Endothelial cell of umbilical vein (primary cell): Measurements from ENCODE around the gene CCNDBP1. TPM values are rescaled to one million over a fixed set of nuclear protein-coding genes. Genes with fewer than 3 reads are reported as not detected.

Source experiments
- BruUV-seq: library from RNA; stranded (reverse); fragments of 400-500 nt; replicated peaks from 2 replicates; lab custom pipeline; 2021; lab: Mats Ljungman, UMichigan
- CTCF ChIA-PET: fragments of 300-600, 350-600 bp; sonication (Branson Sonifier 250); formaldehyde crosslinking; loops from one replicate; lab custom pipeline; 2021; ENCODE audit warnings: antibody characterized with exemption, inconsistent platforms; lab: Charles Lee
- POLR2A ChIA-PET: fragments of 300-600, 350-600 bp; sonication (Branson Sonifier 250); formaldehyde crosslinking; loops from one replicate; lab custom pipeline; 2021; ENCODE audit warnings: antibody characterized with exemption, inconsistent platforms; lab: Charles Lee
- DNase-seq: peaks from one replicate; pipeline ENCODE4 v3.0.0-alpha.2; 2011; ENCODE audit warnings: low read depth, low spot score
- FAIRE-seq: peaks from 2 replicates; lab custom pipeline; 2011; peaks lifted over from hg19 to GRCh38; lab: Jason Lieb, UNC
- H2AFZ ChIP-seq: 2 replicates; pipeline ENCODE4 v1.6.0; 2012; ENCODE audit warnings: low read depth, low read length, control low read depth, inconsistent platforms
- H3K27ac ChIP-seq: 2 replicates; pipeline ENCODE4 v1.5.1; 2011; ENCODE audit warnings: low read depth, mild to moderate bottlenecking, control low read depth, low read length, moderate library complexity; ENCODE audit not compliant: insufficient read depth
- H3K27me3 ChIP-seq, 2 experiments: 2 replicates each; pipeline versions ENCODE4 v1.6.0 to v1.6.1; 2011; ENCODE audit warnings: low read length in 2 of 2, mixed read lengths in 1 of 2; ENCODE audit not compliant: control insufficient read depth in 2 of 2, insufficient read depth in 2 of 2
- H3K36me3 ChIP-seq, 2 experiments: 2 replicates in 1 of 2; 3 replicates in 1 of 2; pipeline ENCODE4 v1.5.1; 2011; ENCODE audit warnings: low read length in 2 of 2, mild to moderate bottlenecking in 1 of 2, moderate library complexity in 1 of 2; ENCODE audit not compliant: control insufficient read depth in 2 of 2, insufficient read depth in 2 of 2; ENCODE audit errors: extremely low read depth in 1 of 2
- H3K4me1 ChIP-seq: 3 replicates; pipeline ENCODE4 v1.5.1; 2011; ENCODE audit warnings: mild to moderate bottlenecking, low read length; ENCODE audit not compliant: control insufficient read depth, insufficient read depth; ENCODE audit errors: extremely low read depth
- H3K4me2 ChIP-seq: 2 replicates; pipeline ENCODE4 v1.6.1; 2011; ENCODE audit warnings: low read length, control low read depth, mixed read lengths; ENCODE audit not compliant: insufficient read depth
- H3K4me3 ChIP-seq, 3 experiments: fragments of 200-600 bp in 1 of 3; sonication (generic), shearing (Covaris generic) in 1 of 3; replicated peaks in 1 of 3; 2 replicates each; pipeline ENCODE4 v1.5.1; 2011 to 2016; ENCODE audit warnings: control low read depth in 3 of 3, low read length in 3 of 3, mild to moderate bottlenecking in 2 of 3, inconsistent platforms in 1 of 3, low read depth in 1 of 3, moderate library complexity in 1 of 3; ENCODE audit not compliant: insufficient read depth in 1 of 3
- H3K79me2 ChIP-seq: 2 replicates; pipeline ENCODE4 v1.6.0; 2012; ENCODE audit warnings: low read length, inconsistent platforms; ENCODE audit not compliant: control insufficient read depth, insufficient read depth
- H3K9ac ChIP-seq: replicated peaks from 2 replicates; pipeline ENCODE3; 2011; ENCODE audit warnings: low read length, control low read depth; ENCODE audit not compliant: insufficient read depth; ENCODE audit errors: extremely low read depth
- H3K9me1 ChIP-seq: replicated peaks from 3 replicates; pipeline ENCODE4 v1.6.0; 2011; ENCODE audit warnings: mild to moderate bottlenecking, low read length; ENCODE audit not compliant: control insufficient read depth, insufficient read depth; ENCODE audit errors: extremely low read depth
- H3K9me3 ChIP-seq: replicated peaks from 2 replicates; pipeline ENCODE4 v1.5.1; 2012; ENCODE audit warnings: low read length, inconsistent platforms; ENCODE audit not compliant: control insufficient read depth, insufficient read depth
- H4K20me1 ChIP-seq: replicated peaks from 2 replicates; pipeline ENCODE3; 2011; ENCODE audit warnings: mild to moderate bottlenecking, low read length; ENCODE audit not compliant: control insufficient read depth, insufficient read depth; ENCODE audit errors: extremely low read depth
- EZH2 ChIP-seq: IDR thresholded peaks from 2 replicates; pipeline ENCODE4 v1.6.1; 2012; ENCODE audit warnings: borderline replicate concordance, low read depth, mild to moderate bottlenecking, moderate library complexity, low read length, inconsistent platforms; ENCODE audit not compliant: severe bottlenecking
- FOS ChIP-seq: IDR thresholded peaks from 2 replicates; pipeline ENCODE4 v1.6.1; 2011; ENCODE audit warnings: mild to moderate bottlenecking, low read length, moderate library complexity, borderline replicate concordance; ENCODE audit not compliant: insufficient read depth
- GATA2 ChIP-seq: IDR thresholded peaks from 2 replicates; pipeline ENCODE4 v1.7.0; 2011; ENCODE audit warnings: low read depth, mild to moderate bottlenecking, moderate library complexity, mixed read lengths, low read length; ENCODE audit not compliant: insufficient read length, insufficient read depth
- JUN ChIP-seq: IDR thresholded peaks from 2 replicates; pipeline ENCODE4 v1.6.1; 2011; ENCODE audit warnings: borderline replicate concordance, low read depth; ENCODE audit not compliant: insufficient read length, insufficient read depth
- MYC ChIP-seq: IDR thresholded peaks from one replicate; pipeline ENCODE4 v1.6.1; 2011; ENCODE audit warnings: mild to moderate bottlenecking, low read depth, low read length
- POLR2A ChIP-seq: IDR thresholded peaks from 2 replicates; pipeline ENCODE4 v1.6.1; 2012; ENCODE audit warnings: low read depth, mild to moderate bottlenecking, control low read depth, low read length
- POLR2AphosphoS5 ChIP-seq: IDR thresholded peaks from 2 replicates; pipeline ENCODE4 v1.6.1; 2012; ENCODE audit warnings: low read depth, mild to moderate bottlenecking, control low read depth, low read length, moderate library complexity; ENCODE audit not compliant: insufficient read depth
- dilution Hi-C: fragments of 300-500 bp; cut with MboI; formaldehyde crosslinking; loops from one replicate; pipeline ENCODE4 v1.15.0; 2019; ENCODE audit warnings: low sequenced_read_pairs; ENCODE audit not compliant: extremely low pct_ligation_motif_present
- intact Hi-C: fragments of 100-400 bp; cut with micrococcal nuclease; formaldehyde crosslinking; loops from one replicate; pipeline ENCODE4 v1.10.0; 2022
- polyA plus RNA-seq, 4 experiments: library from polyadenylated mRNA; depleted of rRNA in 3 of 4; stranded (reverse) in 3 of 4; unstranded in 1 of 4; fragments of >200 nt; gene quantifications; 2 replicates each; pipeline versions ENCODE4 v1.2.1 to v1.2.3, GENCODE V29; 2011 to 2012; ENCODE audit warnings: missing spikeins in 1 of 4
- total RNA-seq: library from RNA; stranded (reverse); gene quantifications from 2 replicates; pipeline ENCODE4 v1.2.3, GENCODE V29; 2021
- TF ChIP-seq, protein P1 (sequence below): IDR thresholded peaks from 2 replicates; pipeline ENCODE4 v1.6.1; 2011; ENCODE audit not compliant: insufficient read depth, insufficient read length
- TF ChIP-seq, protein P2 (sequence below), 2 donors: IDR thresholded peaks; 1 replicate in 1 of 2; 2 replicates in 1 of 2; pipeline ENCODE4 v1.5.1; 2011; ENCODE audit warnings: low read length in 2 of 2, mild to moderate bottlenecking in 2 of 2, moderate library complexity in 2 of 2, control low read depth in 1 of 2, inconsistent platforms in 1 of 2, low read depth in 1 of 2; ENCODE audit not compliant: insufficient read depth in 1 of 2; ENCODE audit errors: extremely low read depth in 1 of 2

CCNDBP1 gene
- total and polyA plus RNA-seq, 2 donors (not counting 3 experiments of a cell fraction or from before 2014, with no cell fraction given), result 39.9 to 54.9 TPM

DNA sequence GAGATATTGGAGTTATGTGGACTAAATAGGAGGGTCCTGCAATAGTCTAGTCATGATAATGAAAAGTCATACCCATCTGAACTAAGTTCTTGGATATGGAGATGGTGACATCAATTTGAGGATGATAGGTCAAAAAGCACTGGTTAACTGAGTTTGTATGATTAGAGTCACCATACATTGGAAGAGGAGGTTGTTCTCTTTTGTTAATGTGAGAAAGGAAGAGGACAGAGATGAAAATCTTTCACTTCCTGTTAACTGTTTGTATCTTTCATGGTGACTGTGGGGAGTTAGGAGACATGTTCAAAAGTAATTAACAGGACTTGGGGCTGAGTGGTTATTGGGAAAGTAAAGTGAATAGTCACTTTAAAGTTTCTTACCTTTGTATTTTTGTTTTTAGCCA lies 40.7 kb upstream of the CCNDBP1 start:
- dilution Hi-C loops (no loop called here), intact Hi-C loops (no loop called here)
- H2AFZ ChIP-seq, result no peak overlapping the region
- H3K4me3 ChIP-seq, result no peak overlapping the region
- no peaks in the 10 kb centered on the region for H3K9me1 ChIP-seq
- H3K4me1 ChIP-seq, result peaks cover 7% of the 10 kb centered on the region
- no peak overlapping the region for H3K9ac ChIP-seq
- no peaks in the 10 kb centered on the region for H3K9me3 ChIP-seq
- ChIA-PET CTCF (no interaction called here), POLR2A (no interaction called here)
- no peaks in the 10 kb centered on the region for H4K20me1 ChIP-seq
- H3K79me2 ChIP-seq, result no peaks in the 10 kb centered on the region
- FAIRE-seq (no peak), DNase-seq (no peak)
- H3K27ac ChIP-seq, result no peak overlapping the region
- peaks cover 7 to 8% of the 10 kb centered on the region in 2 experiments for H3K36me3 ChIP-seq
- BruUV-seq, result no TSS peak
- H3K27me3 ChIP-seq, result no peaks in the 10 kb centered on the region
- H3K4me2 ChIP-seq, result no peak overlapping the region
- no peak for TF ChIP-seq POLR2AphosphoS5
- no peak for TF ChIP-seq MYC
- no peak for TF ChIP-seq FOS
- TF ChIP-seq, protein P1, sequence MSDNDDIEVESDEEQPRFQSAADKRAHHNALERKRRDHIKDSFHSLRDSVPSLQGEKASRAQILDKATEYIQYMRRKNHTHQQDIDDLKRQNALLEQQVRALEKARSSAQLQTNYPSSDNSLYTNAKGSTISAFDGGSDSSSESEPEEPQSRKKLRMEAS, result no peak
- TF ChIP-seq, protein P2, sequence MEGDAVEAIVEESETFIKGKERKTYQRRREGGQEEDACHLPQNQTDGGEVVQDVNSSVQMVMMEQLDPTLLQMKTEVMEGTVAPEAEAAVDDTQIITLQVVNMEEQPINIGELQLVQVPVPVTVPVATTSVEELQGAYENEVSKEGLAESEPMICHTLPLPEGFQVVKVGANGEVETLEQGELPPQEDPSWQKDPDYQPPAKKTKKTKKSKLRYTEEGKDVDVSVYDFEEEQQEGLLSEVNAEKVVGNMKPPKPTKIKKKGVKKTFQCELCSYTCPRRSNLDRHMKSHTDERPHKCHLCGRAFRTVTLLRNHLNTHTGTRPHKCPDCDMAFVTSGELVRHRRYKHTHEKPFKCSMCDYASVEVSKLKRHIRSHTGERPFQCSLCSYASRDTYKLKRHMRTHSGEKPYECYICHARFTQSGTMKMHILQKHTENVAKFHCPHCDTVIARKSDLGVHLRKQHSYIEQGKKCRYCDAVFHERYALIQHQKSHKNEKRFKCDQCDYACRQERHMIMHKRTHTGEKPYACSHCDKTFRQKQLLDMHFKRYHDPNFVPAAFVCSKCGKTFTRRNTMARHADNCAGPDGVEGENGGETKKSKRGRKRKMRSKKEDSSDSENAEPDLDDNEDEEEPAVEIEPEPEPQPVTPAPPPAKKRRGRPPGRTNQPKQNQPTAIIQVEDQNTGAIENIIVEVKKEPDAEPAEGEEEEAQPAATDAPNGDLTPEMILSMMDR (IDR thresholded peaks at IDR 0.05; ENCODE audit: extremely low read depth in 1 of 2, insufficient read depth in 1 of 2, low read depth in 1 of 2, low read length in 2 of 2), result no peak
- TF ChIP-seq JUN, result no peak
- no peak for TF ChIP-seq GATA2
- no peak for TF ChIP-seq POLR2A
- no peak for TF ChIP-seq EZH2
